Keratinocyte (primary cell): Measurements from ENCODE around the gene SORBS2. TPM values are rescaled to one million over a fixed set of nuclear protein-coding genes. Genes with fewer than 3 reads are reported as not detected.

ENCODE experiments used
- DNase-seq: peaks from one replicate; pipeline ENCODE4 v3.0.0-alpha.2; 2011; ENCODE audit warnings: low read depth, missing footprints, low spot score
- FAIRE-seq: peaks from 2 replicates; lab custom pipeline; 2011; peaks lifted over from hg19 to GRCh38; lab: Jason Lieb, UNC
- H2AFZ ChIP-seq: 2 replicates; pipeline ENCODE4 v1.6.0; 2012; ENCODE audit warnings: low read length, control low read depth, inconsistent platforms; ENCODE audit not compliant: control insufficient read depth
- H3K27ac ChIP-seq: 2 replicates; pipeline ENCODE4 v1.5.1; 2011; ENCODE audit warnings: low read length; ENCODE audit not compliant: control insufficient read depth, insufficient read depth
- H3K27me3 ChIP-seq: 3 replicates; pipeline ENCODE4 v1.6.0; 2011; ENCODE audit warnings: low read length; ENCODE audit not compliant: control insufficient read depth, insufficient read depth; ENCODE audit errors: extremely low read depth
- H3K36me3 ChIP-seq, 2 experiments: 2 replicates in 1 of 2; 3 replicates in 1 of 2; pipeline ENCODE4 v1.5.1; 2011; ENCODE audit warnings: low read length in 2 of 2, mild to moderate bottlenecking in 1 of 2; ENCODE audit not compliant: control insufficient read depth in 2 of 2, insufficient read depth in 2 of 2; ENCODE audit errors: extremely low read depth in 1 of 2
- H3K4me1 ChIP-seq: 3 replicates; pipeline ENCODE4 v1.5.1; 2011; ENCODE audit warnings: low read length; ENCODE audit not compliant: control insufficient read depth, insufficient read depth; ENCODE audit errors: extremely low read depth
- H3K4me2 ChIP-seq: 3 replicates; pipeline ENCODE4 v1.6.0; 2011; ENCODE audit warnings: low read depth, low read length; ENCODE audit not compliant: control insufficient read depth, insufficient read depth; ENCODE audit errors: extremely low read depth
- H3K4me3 ChIP-seq, 3 experiments: fragments of 200-600 bp in 1 of 3; sonication (generic) in 1 of 3; 2 replicates in 2 of 3; 3 replicates in 1 of 3; pipeline ENCODE4 v1.5.1; 2011 to 2016; ENCODE audit warnings: low read length in 3 of 3, mild to moderate bottlenecking in 3 of 3, control low read depth in 2 of 3, inconsistent platforms in 1 of 3, low read depth in 1 of 3, mixed read lengths in 1 of 3, mixed run types in 1 of 3, moderate library complexity in 1 of 3; ENCODE audit not compliant: control insufficient read depth in 2 of 3, insufficient read depth in 2 of 3; ENCODE audit errors: extremely low read depth in 1 of 3
- H3K79me2 ChIP-seq: 2 replicates; pipeline ENCODE4 v1.6.0; 2012; ENCODE audit warnings: low read length; ENCODE audit not compliant: control insufficient read depth, insufficient read depth
- H3K9ac ChIP-seq: 3 replicates; pipeline ENCODE4 v1.6.0; 2011; ENCODE audit warnings: low read length; ENCODE audit not compliant: control insufficient read depth, insufficient read depth; ENCODE audit errors: extremely low read depth
- H3K9me1 ChIP-seq: 3 replicates; pipeline ENCODE4 v1.6.0; 2011; ENCODE audit warnings: low read length; ENCODE audit not compliant: control insufficient read depth, insufficient read depth; ENCODE audit errors: extremely low read depth
- H3K9me3 ChIP-seq: 2 replicates; pipeline ENCODE4 v1.5.1; 2012; ENCODE audit warnings: low read depth, low read length; ENCODE audit not compliant: control insufficient read depth
- H4K20me1 ChIP-seq: 3 replicates; pipeline ENCODE4 v1.6.0; 2011; ENCODE audit warnings: low read length; ENCODE audit not compliant: control insufficient read depth, insufficient read depth; ENCODE audit errors: extremely low read depth
- CTCF ChIP-seq, 3 experiments: IDR thresholded peaks in 1 of 3; conservative IDR thresholded peaks in 1 of 3; optimal IDR thresholded peaks in 1 of 3; 2 replicates in 2 of 3; 3 replicates in 1 of 3; pipeline versions ENCODE3 to v1.5.1; 2011; ENCODE audit warnings: low read length in 3 of 3, mild to moderate bottlenecking in 3 of 3, moderate library complexity in 2 of 3, control low read depth in 1 of 3, inconsistent platforms in 1 of 3; ENCODE audit not compliant: insufficient read depth in 2 of 3; ENCODE audit errors: extremely low read depth in 1 of 3
- EZH2 ChIP-seq: IDR thresholded peaks from one replicate; pipeline ENCODE4 v1.6.1; 2012; ENCODE audit warnings: inconsistent platforms, mild to moderate bottlenecking, low read length, moderate library complexity
- dilution Hi-C: fragments of 300-500 bp; cut with MboI; formaldehyde crosslinking; loops from one replicate; pipeline ENCODE4 v1.7.0; 2020; ENCODE audit warnings: low sequenced_read_pairs; ENCODE audit not compliant: extremely low pct_ligation_motif_present
- polyA plus RNA-seq, 5 experiments: library from polyadenylated mRNA; depleted of rRNA in 3 of 5; stranded (reverse) in 3 of 5; stranded (forward) in 1 of 5; unstranded in 1 of 5; fragments of >200 nt; gene quantifications; 1 replicate in 1 of 5; 2 replicates in 3 of 5; 3 replicates in 1 of 5; pipeline versions ENCODE4 v1.2.1 to v1.2.3, GENCODE V29; 2011 to 2012; ENCODE audit warnings: missing spikeins in 2 of 5, low read depth in 1 of 5, low replicate concordance in 1 of 5

Gene SORBS2
- polyA plus RNA-seq, 1 donor (not counting 4 experiments of a cell fraction or from before 2014, with no cell fraction given): 0.14 TPM

- Histone ChIP-seq H3K79me2 (no peaks in the 10 kb centered on the region), H3K36me3 (no peaks in the 10 kb centered on the region), H3K27me3 (no peaks in the 10 kb centered on the region), H3K9me3 (no peaks in the 10 kb centered on the region), H4K20me1 (no peaks in the 10 kb centered on the region), H3K27ac (no peak overlapping the region), H3K9me1 (no peaks in the 10 kb centered on the region), H3K4me2 (no peak overlapping the region), H3K4me1 (no peaks in the 10 kb centered on the region), H3K4me3 (no peak overlapping the region), H3K9ac (no peak overlapping the region), H2AFZ (no peak overlapping the region)
- FAIRE-seq: no peak
- TF ChIP-seq CTCF (optimal IDR thresholded peaks at IDR 0.05 in 1 of 3, IDR thresholded peaks at IDR 0.05 in 1 of 3, conservative IDR thresholded peaks at IDR 0.05 in 1 of 3; ENCODE audit: extremely low read depth in 1 of 3, insufficient read depth in 2 of 3, low read length in 3 of 3) (no peak), EZH2 (no peak)
- dilution Hi-C loops: no loop called here
- DNase-seq: no peak
These were observed 2.9 kb downstream of the SORBS2 start for GRCh38 chr4:185809121-185809520.

- H3K27ac ChIP-seq: no peak overlapping the region
- H3K4me3 ChIP-seq: no peak overlapping the region
- H4K20me1 ChIP-seq: no peaks in the 10 kb centered on the region
- H2AFZ ChIP-seq: no peak overlapping the region
- dilution Hi-C loops: no loop called here
- no peak overlapping the region for H3K9ac ChIP-seq
- no peaks in the 10 kb centered on the region for H3K9me1 ChIP-seq
- no peaks in the 10 kb centered on the region for H3K9me3 ChIP-seq
- FAIRE-seq (no peak), DNase-seq (no peak)
- H3K36me3 ChIP-seq: no peaks in the 10 kb centered on the region
- TF ChIP-seq CTCF (optimal IDR thresholded peaks at IDR 0.05 in 1 of 3, IDR thresholded peaks at IDR 0.05 in 1 of 3, conservative IDR thresholded peaks at IDR 0.05 in 1 of 3; ENCODE audit: extremely low read depth in 1 of 3, insufficient read depth in 2 of 3, low read length in 3 of 3) (no peak), EZH2 (no peak)
- H3K4me1 ChIP-seq: no peaks in the 10 kb centered on the region
- no peaks in the 10 kb centered on the region for H3K79me2 ChIP-seq
- H3K27me3 ChIP-seq: no peaks in the 10 kb centered on the region
- H3K4me2 ChIP-seq: no peak overlapping the region
These were observed 6.0 kb downstream of the SORBS2 start for GRCh38 chr4:185805979-185806378.
